GM23338 (cell line): ENCODE data around the gene CCDC157. TPM values are rescaled to one million over a fixed set of nuclear protein-coding genes. Genes with fewer than 3 reads are reported as not detected.

Source experiments
- ATAC-seq: fragments of 200-7000 bp; cut with Tn5 transposase; 3 replicates; pipeline ENCODE4 v1.9.1; 2020
- DNase-seq: peaks from one replicate; pipeline ENCODE4 v3.0.0-alpha.2; 2015; ENCODE audit warnings: low spot score
- H2AFZ ChIP-seq: fragments of 200-600 bp; sonication (generic); 2 replicates; pipeline ENCODE4 v1.8.0; 2016; ENCODE audit warnings: antibody characterized with exemption, mild to moderate bottlenecking, moderate library complexity
- H3F3A ChIP-seq: fragments of 200-600 bp; sonication (generic); replicated peaks from 2 replicates; pipeline ENCODE4 v1.8.0; 2017; ENCODE audit warnings: antibody characterized with exemption, mixed run types, low read depth
- H3K27ac ChIP-seq: fragments of 200-600 bp; sonication (generic); 2 replicates; pipeline ENCODE4 v1.6.1; 2016; ENCODE audit warnings: low read depth
- H3K27me3 ChIP-seq: fragments of 200-600 bp; sonication (generic); 2 replicates; pipeline ENCODE4 v1.8.0; 2016; ENCODE audit warnings: mild to moderate bottlenecking, mixed run types, moderate library complexity; ENCODE audit not compliant: insufficient read depth
- H3K36me3 ChIP-seq: fragments of 200-600 bp; sonication (generic); 2 replicates; pipeline ENCODE4 v1.8.0; 2016; ENCODE audit warnings: mild to moderate bottlenecking; ENCODE audit not compliant: insufficient read depth
- H3K4me1 ChIP-seq: fragments of 200-600 bp; sonication (generic); 2 replicates; pipeline ENCODE4 v1.8.0; 2016; ENCODE audit warnings: mild to moderate bottlenecking, moderate library complexity; ENCODE audit not compliant: insufficient read depth
- H3K4me2 ChIP-seq: fragments of 200-600 bp; sonication (generic); 2 replicates; pipeline ENCODE4 v1.7.1; 2017; ENCODE audit warnings: mixed run types
- H3K4me3 ChIP-seq: fragments of 200-600 bp; sonication (generic); 2 replicates; pipeline ENCODE4 v1.6.1; 2016; ENCODE audit warnings: mixed run types
- H3K79me2 ChIP-seq: fragments of 200-600 bp; sonication (generic); replicated peaks from 2 replicates; pipeline ENCODE4 v1.8.0; 2017; ENCODE audit warnings: mild to moderate bottlenecking; ENCODE audit not compliant: insufficient read depth
- H3K9me2 ChIP-seq: fragments of 200-600 bp; sonication (generic); 2 replicates; pipeline ENCODE4 v1.8.0; 2017; ENCODE audit not compliant: insufficient read depth
- H4K20me1 ChIP-seq: fragments of 200-600 bp; sonication (generic); replicated peaks from 2 replicates; pipeline ENCODE4 v1.8.0; 2017; ENCODE audit warnings: mild to moderate bottlenecking; ENCODE audit not compliant: insufficient read depth
- H3K27ac Mint-ChIP-seq: 2 replicates; pipeline ENCODE4 v1.8.0; 2020; ENCODE audit warnings: inconsistent platforms, mild to moderate bottlenecking, moderate library complexity, mixed read lengths
- H3K27me3 Mint-ChIP-seq: 3 replicates; pipeline ENCODE4 v1.8.0; 2022; ENCODE audit warnings: low read depth, mild to moderate bottlenecking, moderate library complexity, mixed read lengths, inconsistent platforms; ENCODE audit not compliant: insufficient read depth, poor library complexity
- H3K36me3 Mint-ChIP-seq: 3 replicates; pipeline ENCODE4 v1.8.0; 2021; ENCODE audit warnings: low read depth, mild to moderate bottlenecking, inconsistent platforms, moderate library complexity, mixed read lengths
- H3K4me1 Mint-ChIP-seq: 3 replicates; pipeline ENCODE4 v1.8.0; 2020; ENCODE audit warnings: mild to moderate bottlenecking, inconsistent platforms, mixed read lengths
- H3K4me3 Mint-ChIP-seq: 3 replicates; pipeline ENCODE4 v1.8.0; 2021; ENCODE audit warnings: moderate library complexity, mild to moderate bottlenecking, inconsistent platforms, mixed read lengths
- H3K9me3 Mint-ChIP-seq: 3 replicates; pipeline ENCODE4 v1.8.0; 2020; ENCODE audit warnings: moderate library complexity, mild to moderate bottlenecking, inconsistent platforms, mixed read lengths
- CREB1 ChIP-seq: fragments of 250-450 bp; sonication (Bioruptor Pico); IDR thresholded peaks from 2 replicates; pipeline ENCODE4 v1.5.0; 2020; ENCODE audit warnings: low read depth, mild to moderate bottlenecking, moderate library complexity
- EZH2 ChIP-seq: fragments of 200-600 bp; sonication (generic); IDR thresholded peaks from one replicate; pipeline ENCODE4 v1.8.0; 2017; ENCODE audit warnings: antibody characterized with exemption, mild to moderate bottlenecking, low read depth; ENCODE audit not compliant: unreplicated experiment
- EZH2phosphoT487 ChIP-seq: fragments of 200-600 bp; sonication (generic); IDR thresholded peaks from one replicate; pipeline ENCODE4 v1.8.1; 2018; ENCODE audit warnings: antibody characterized with exemption; ENCODE audit not compliant: unreplicated experiment
- NANOG ChIP-seq: IDR thresholded peaks from 2 replicates; pipeline ENCODE4 v1.6.1; 2016; ENCODE audit warnings: antibody characterized with exemption, borderline replicate concordance
- STAT1 ChIP-seq: IDR thresholded peaks from one replicate; pipeline ENCODE4 v1.6.1; 2016; ENCODE audit warnings: antibody characterized with exemption; ENCODE audit not compliant: unreplicated experiment
- ZNF114 ChIP-seq: fragments of 250-450 bp; sonication (Bioruptor Pico); IDR thresholded peaks from 2 replicates; pipeline ENCODE4 v1.5.0; 2020; ENCODE audit warnings: mild to moderate bottlenecking, moderate library complexity
- ZNF331 ChIP-seq: fragments of 250-450 bp; sonication (Bioruptor Pico); IDR thresholded peaks from 2 replicates; pipeline ENCODE4 v1.5.0; 2020; ENCODE audit warnings: low read depth, mild to moderate bottlenecking, moderate library complexity
- polyA plus RNA-seq: library from polyadenylated mRNA; unstranded; fragments of >200 nt; fragmentation: Nextera tagmentation; extraction: Ambion mirVana; gene quantifications from 2 replicates; pipeline ENCODE4 v1.2.1, GENCODE V29; 2016
- total RNA-seq: library from RNA; depleted of rRNA; stranded (reverse); fragments of >200 nt; shearing (Covaris generic); gene quantifications from 2 replicates; pipeline ENCODE4 v1.2.3, GENCODE V29; 2014
- TF ChIP-seq, protein P1 (sequence below): fragments of 250-450 bp; sonication (Bioruptor Pico); IDR thresholded peaks from 2 replicates; pipeline ENCODE4 v1.5.0; 2020; ENCODE audit warnings: mild to moderate bottlenecking, moderate library complexity

The CCDC157 gene
- total and polyA plus RNA-seq, 2 experiments from 2014 or later: 3.8 to 7.9 TPM

DNA sequence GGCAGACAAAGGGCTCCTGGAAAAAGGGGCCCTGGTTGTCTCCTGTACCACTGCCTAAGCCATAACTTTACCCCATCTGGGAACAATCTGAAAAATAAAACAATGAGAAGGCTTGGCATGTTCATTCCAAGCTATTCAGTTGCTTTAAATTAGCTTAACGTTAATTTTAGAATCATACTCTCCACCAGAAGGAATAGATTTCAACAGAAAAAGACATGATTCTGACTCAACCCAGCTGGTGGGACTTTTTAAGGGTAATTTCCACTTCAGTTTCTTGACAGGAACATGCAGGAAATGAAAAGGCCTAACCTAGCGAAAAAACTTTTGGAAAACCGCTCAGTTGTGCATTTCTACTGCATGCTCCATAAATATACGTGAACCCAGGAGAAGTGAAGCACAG, 8.0 kb upstream of the CCDC157 start (continued):
- TF ChIP-seq, protein P1, sequence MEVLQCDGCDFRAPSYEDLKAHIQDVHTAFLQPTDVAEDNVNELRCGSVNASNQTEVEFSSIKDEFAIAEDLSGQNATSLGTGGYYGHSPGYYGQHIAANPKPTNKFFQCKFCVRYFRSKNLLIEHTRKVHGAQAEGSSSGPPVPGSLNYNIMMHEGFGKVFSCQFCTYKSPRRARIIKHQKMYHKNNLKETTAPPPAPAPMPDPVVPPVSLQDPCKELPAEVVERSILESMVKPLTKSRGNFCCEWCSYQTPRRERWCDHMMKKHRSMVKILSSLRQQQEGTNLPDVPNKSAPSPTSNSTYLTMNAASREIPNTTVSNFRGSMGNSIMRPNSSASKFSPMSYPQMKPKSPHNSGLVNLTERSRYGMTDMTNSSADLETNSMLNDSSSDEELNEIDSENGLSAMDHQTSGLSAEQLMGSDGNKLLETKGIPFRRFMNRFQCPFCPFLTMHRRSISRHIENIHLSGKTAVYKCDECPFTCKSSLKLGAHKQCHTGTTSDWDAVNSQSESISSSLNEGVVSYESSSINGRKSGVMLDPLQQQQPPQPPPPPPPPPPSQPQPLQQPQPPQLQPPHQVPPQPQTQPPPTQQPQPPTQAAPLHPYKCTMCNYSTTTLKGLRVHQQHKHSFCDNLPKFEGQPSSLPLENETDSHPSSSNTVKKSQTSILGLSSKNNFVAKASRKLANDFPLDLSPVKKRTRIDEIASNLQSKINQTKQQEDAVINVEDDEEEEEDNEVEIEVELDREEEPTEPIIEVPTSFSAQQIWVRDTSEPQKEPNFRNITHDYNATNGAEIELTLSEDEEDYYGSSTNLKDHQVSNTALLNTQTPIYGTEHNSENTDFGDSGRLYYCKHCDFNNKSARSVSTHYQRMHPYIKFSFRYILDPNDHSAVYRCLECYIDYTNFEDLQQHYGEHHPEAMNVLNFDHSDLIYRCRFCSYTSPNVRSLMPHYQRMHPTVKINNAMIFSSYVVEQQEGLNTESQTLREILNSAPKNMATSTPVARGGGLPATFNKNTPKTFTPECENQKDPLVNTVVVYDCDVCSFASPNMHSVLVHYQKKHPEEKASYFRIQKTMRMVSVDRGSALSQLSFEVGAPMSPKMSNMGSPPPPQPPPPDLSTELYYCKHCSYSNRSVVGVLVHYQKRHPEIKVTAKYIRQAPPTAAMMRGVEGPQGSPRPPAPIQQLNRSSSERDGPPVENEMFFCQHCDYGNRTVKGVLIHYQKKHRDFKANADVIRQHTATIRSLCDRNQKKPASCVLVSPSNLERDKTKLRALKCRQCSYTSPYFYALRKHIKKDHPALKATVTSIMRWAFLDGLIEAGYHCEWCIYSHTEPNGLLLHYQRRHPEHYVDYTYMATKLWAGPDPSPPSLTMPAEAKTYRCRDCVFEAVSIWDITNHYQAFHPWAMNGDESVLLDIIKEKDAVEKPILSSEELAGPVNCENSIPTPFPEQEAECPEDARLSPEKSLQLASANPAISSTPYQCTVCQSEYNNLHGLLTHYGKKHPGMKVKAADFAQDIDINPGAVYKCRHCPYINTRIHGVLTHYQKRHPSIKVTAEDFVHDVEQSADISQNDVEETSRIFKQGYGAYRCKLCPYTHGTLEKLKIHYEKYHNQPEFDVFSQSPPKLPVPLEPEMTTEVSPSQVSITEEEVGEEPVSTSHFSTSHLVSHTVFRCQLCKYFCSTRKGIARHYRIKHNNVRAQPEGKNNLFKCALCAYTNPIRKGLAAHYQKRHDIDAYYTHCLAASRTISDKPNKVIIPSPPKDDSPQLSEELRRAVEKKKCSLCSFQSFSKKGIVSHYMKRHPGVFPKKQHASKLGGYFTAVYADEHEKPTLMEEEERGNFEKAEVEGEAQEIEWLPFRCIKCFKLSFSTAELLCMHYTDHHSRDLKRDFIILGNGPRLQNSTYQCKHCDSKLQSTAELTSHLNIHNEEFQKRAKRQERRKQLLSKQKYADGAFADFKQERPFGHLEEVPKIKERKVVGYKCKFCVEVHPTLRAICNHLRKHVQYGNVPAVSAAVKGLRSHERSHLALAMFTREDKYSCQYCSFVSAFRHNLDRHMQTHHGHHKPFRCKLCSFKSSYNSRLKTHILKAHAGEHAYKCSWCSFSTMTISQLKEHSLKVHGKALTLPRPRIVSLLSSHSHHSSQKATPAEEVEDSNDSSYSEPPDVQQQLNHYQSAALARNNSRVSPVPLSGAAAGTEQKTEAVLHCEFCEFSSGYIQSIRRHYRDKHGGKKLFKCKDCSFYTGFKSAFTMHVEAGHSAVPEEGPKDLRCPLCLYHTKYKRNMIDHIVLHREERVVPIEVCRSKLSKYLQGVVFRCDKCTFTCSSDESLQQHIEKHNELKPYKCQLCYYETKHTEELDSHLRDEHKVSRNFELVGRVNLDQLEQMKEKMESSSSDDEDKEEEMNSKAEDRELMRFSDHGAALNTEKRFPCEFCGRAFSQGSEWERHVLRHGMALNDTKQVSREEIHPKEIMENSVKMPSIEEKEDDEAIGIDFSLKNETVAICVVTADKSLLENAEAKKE: no peak
- no peak for TF ChIP-seq EZH2phosphoT487

DNA sequence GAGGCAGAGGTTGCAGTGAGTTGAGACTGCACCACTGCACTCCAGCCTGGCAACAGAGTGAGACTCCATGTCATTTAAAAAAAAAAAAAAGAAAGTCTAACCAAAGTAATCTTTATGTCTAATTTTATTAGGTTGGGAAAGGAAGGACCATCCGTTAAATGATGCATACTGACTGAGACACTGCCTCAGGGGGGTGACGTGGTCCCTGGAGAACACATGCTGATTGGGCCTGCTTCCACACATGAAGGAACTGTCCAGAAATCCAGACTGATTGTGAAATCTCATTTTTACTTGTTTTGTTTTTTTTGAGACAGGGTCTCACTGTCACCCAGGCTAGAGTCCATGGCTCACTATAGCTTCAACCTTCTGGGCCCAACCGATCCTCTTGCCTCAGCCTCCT, 5.6 kb upstream of the CCDC157 start:
- H3K36me3 ChIP-seq: peaks cover 37% of the 10 kb centered on the region
- TF ChIP-seq EZH2: no peak
- TF ChIP-seq ZNF331 (CRISPR knock-in tag): no peak
- no peak for TF ChIP-seq CREB1 (CRISPR knock-in tag)
- TF ChIP-seq STAT1: no peak
- no peak for TF ChIP-seq NANOG
- TF ChIP-seq, protein P1: no peak
- TF ChIP-seq EZH2phosphoT487: no peak
- TF ChIP-seq ZNF114 (CRISPR knock-in tag): no peak

More for the DNA sequence above, 5.6 kb upstream of the CCDC157 start:
- peaks cover 4% of the 10 kb centered on the region for H3K27me3 Mint-ChIP-seq
- H3K27ac ChIP-seq: no peak overlapping the region
- H3K79me2 ChIP-seq: peaks cover 81% of the 10 kb centered on the region
- H2AFZ ChIP-seq: no peak overlapping the region
- H3K4me2 ChIP-seq: no peak overlapping the region
- peaks cover 10% of the 10 kb centered on the region for H3K4me1 Mint-ChIP-seq
- no peaks in the 10 kb centered on the region for H3F3A ChIP-seq
- H3K27ac Mint-ChIP-seq: no peak overlapping the region
- no peak for ATAC-seq
- no peak overlapping the region for H3K4me3 ChIP-seq
- peaks cover 36% of the 10 kb centered on the region for H4K20me1 ChIP-seq
- H3K4me3 Mint-ChIP-seq: no peak overlapping the region
- H3K9me3 Mint-ChIP-seq: no peaks in the 10 kb centered on the region; the same call in 2 of the 3 replicates
- no peak for DNase-seq
- H3K36me3 Mint-ChIP-seq: peaks cover 65% of the 10 kb centered on the region
- H3K9me2 ChIP-seq: no peaks in the 10 kb centered on the region
- peaks cover 9% of the 10 kb centered on the region; the same call in 1 of the 2 replicates for H3K4me1 ChIP-seq
- no peaks in the 10 kb centered on the region for H3K27me3 ChIP-seq
